Measurements from ENCODE around the gene FAM107B. TPM values are rescaled to one million over a fixed set of nuclear protein-coding genes. Genes with fewer than 3 reads are reported as not detected.

Gene FAM107B
- total RNA-seq, 1 experiment from 2014 or later, result 41.3 TPM

GRCh38 chr10:14535457-14536130, 239.1 kb downstream of the FAM107B start:
- no TSS peak for BruUV-seq (replicated peaks)
- ChIA-PET POLR2A (interaction anchor here (0.9 kb wide), 1 partner anchor 14 kb away, joined by 3 read pairs; no protein-coding TSS in a partner anchor), CTCF (interaction anchor here (0.6 to 7.1 kb wide), 10 partner anchors 9 to 301 kb away, joined by 3 to 102 read pairs (median 8); partner anchors contain the start of genes CDNF, HSPA14 and MSANTD7)
- intact Hi-C loops (cut with micrococcal nuclease), result loop anchor here (5.0 to 10.0 kb wide), 3 partner anchors 82 to 439 kb away; partner anchors contain the start of genes CDNF, HSPA14 and MSANTD7
- no peaks in the 10 kb centered on the region for H3K27me3 Mint-ChIP-seq (ENCODE audit: insufficient read depth, unreplicated experiment)
- no peaks in the 10 kb centered on the region for H3K4me1 Mint-ChIP-seq (ENCODE audit: insufficient read depth, unreplicated experiment)
- H3K9me3 Mint-ChIP-seq (ENCODE audit: unreplicated experiment), result no peaks in the 10 kb centered on the region
- TF ChIP-seq, protein P1, sequence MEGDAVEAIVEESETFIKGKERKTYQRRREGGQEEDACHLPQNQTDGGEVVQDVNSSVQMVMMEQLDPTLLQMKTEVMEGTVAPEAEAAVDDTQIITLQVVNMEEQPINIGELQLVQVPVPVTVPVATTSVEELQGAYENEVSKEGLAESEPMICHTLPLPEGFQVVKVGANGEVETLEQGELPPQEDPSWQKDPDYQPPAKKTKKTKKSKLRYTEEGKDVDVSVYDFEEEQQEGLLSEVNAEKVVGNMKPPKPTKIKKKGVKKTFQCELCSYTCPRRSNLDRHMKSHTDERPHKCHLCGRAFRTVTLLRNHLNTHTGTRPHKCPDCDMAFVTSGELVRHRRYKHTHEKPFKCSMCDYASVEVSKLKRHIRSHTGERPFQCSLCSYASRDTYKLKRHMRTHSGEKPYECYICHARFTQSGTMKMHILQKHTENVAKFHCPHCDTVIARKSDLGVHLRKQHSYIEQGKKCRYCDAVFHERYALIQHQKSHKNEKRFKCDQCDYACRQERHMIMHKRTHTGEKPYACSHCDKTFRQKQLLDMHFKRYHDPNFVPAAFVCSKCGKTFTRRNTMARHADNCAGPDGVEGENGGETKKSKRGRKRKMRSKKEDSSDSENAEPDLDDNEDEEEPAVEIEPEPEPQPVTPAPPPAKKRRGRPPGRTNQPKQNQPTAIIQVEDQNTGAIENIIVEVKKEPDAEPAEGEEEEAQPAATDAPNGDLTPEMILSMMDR (IDR thresholded peaks at IDR 0.05; ENCODE audit: unreplicated experiment), result no peak
- H3K36me3 Mint-ChIP-seq (ENCODE audit: insufficient read depth, unreplicated experiment), result peaks cover 4% of the 10 kb centered on the region
- no peak for DNase-seq (ENCODE audit: unreplicated experiment)
- H3K27ac Mint-ChIP-seq (ENCODE audit: low read depth, unreplicated experiment), result no peak overlapping the region
- H3K4me3 Mint-ChIP-seq (ENCODE audit: unreplicated experiment), result no peak overlapping the region

DNA sequence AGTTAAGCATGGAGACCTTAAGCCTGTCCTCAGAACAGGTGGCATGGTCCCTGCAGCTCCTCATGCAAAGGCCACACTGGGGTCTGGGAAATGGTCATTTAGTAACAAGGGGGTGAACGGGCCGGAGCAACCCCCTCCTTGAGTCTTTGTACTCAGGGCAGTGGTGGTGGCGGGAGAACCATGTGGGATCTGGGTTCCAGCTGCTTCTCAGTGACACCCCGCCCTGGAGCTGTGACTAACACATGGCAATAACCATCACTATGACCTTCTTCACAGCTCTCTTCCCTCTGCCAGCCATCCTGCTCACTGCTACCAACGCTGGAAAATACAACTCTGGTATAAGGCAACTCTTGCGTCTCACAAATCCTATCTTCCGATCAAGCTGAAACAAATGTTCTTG, 240.5 kb downstream of the FAM107B start:
- H3K27me3 Mint-ChIP-seq (ENCODE audit: insufficient read depth, unreplicated experiment), result no peaks in the 10 kb centered on the region
- no peak overlapping the region for H3K27ac Mint-ChIP-seq (ENCODE audit: low read depth, unreplicated experiment)
- ChIA-PET POLR2A (no interaction called here), CTCF (interaction anchor here (1.3 to 7.1 kb wide), 2 partner anchors 19 to 290 kb away, joined by 3 to 102 read pairs; no protein-coding TSS in a partner anchor)
- H3K9me3 Mint-ChIP-seq (ENCODE audit: unreplicated experiment), result no peaks in the 10 kb centered on the region
- no peaks in the 10 kb centered on the region for H3K4me1 Mint-ChIP-seq (ENCODE audit: insufficient read depth, unreplicated experiment)
- no peak for DNase-seq (ENCODE audit: unreplicated experiment)
- intact Hi-C loops (cut with micrococcal nuclease), result loop anchor here (10.0 kb wide), 1 partner anchor 441 kb away; no protein-coding TSS in a partner anchor
- no peaks in the 10 kb centered on the region for H3K36me3 Mint-ChIP-seq (ENCODE audit: insufficient read depth, unreplicated experiment)
- no peak overlapping the region for H3K4me3 Mint-ChIP-seq (ENCODE audit: unreplicated experiment)
- BruUV-seq (replicated peaks), result no TSS peak
- TF ChIP-seq, protein P1 (IDR thresholded peaks at IDR 0.05; ENCODE audit: unreplicated experiment), result no peak

DNA sequence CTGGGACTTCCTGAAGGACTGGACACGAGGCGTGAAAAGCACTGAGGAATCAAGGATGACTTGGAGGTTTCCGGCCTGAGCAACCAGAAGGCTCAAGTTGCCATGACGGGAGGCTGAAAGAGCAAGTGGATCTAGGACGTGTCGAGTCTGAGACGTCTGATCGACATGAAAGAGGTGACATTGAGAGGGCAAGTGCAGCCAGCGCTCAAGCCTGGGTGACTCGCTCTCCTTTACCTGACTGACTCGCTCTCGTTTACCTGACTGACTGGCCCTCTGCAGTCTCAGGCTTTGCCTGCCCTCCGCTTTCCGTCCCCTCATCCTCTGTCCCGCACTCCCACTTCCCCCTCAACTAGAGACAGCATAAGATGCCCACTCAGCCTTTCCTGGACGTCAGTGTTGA, 241.4 kb downstream of the FAM107B start:
- no peak for DNase-seq (ENCODE audit: unreplicated experiment)
- H3K27ac Mint-ChIP-seq (ENCODE audit: low read depth, unreplicated experiment), result no peak overlapping the region
- TF ChIP-seq, protein P1 (IDR thresholded peaks at IDR 0.05; ENCODE audit: unreplicated experiment), result no peak
- CTCF ChIA-PET, result interaction anchor here (7.1 kb wide), 1 partner anchor 290 kb away, joined by 102 read pairs; no protein-coding TSS in a partner anchor
- no peaks in the 10 kb centered on the region for H3K36me3 Mint-ChIP-seq (ENCODE audit: insufficient read depth, unreplicated experiment)
- intact Hi-C loops (cut with micrococcal nuclease), result loop anchor here (10.0 kb wide), 1 partner anchor 442 kb away; no protein-coding TSS in a partner anchor
- H3K4me1 Mint-ChIP-seq (ENCODE audit: insufficient read depth, unreplicated experiment), result no peaks in the 10 kb centered on the region
- no peaks in the 10 kb centered on the region for H3K27me3 Mint-ChIP-seq (ENCODE audit: insufficient read depth, unreplicated experiment)
- no TSS peak for BruUV-seq (replicated peaks)
- H3K9me3 Mint-ChIP-seq (ENCODE audit: unreplicated experiment), result no peaks in the 10 kb centered on the region
- POLR2A ChIA-PET, result no interaction called here
- H3K4me3 Mint-ChIP-seq (ENCODE audit: unreplicated experiment), result no peak overlapping the region

DNA sequence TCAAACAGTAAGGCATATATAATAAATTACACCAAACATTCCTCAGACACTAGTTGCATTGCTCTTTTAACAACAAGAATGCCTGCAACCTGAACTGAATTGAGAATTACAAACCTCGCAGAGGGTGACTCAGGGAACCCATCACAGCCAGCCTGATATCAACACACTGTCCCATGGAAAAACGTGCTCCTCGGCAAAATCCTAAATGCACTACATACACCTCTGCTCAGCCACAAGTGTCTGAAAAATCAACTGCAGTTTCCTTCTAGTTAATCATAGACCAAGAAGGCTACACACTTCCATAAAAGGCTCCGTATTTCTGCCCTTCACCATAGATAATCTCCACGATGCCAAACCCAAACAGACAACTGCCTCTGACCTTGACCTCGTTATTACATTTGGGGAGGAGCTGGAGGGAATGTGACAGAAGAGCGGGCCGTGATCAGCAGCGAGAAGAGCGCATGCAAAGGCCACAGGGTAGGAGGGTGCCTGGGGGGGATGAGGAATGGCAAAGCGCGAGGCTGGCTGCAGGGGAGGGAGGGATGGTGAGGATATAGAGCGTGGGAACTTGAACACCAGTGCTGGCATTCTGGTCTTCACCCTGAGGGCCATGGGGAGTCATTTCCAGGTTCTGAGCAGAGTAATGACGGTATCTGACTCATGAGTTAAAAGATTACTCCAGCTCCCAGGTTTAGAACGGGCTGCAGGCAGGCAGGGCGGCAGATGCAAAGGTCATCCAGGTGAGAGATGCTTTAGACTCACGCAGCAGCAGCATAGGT, 242.0 kb downstream of the FAM107B start:
- DNase-seq (ENCODE audit: unreplicated experiment), result peak; percentile 67
- H3K27ac Mint-ChIP-seq (ENCODE audit: low read depth, unreplicated experiment), result peak overlapping the region; percentile 10
- H3K27me3 Mint-ChIP-seq (ENCODE audit: insufficient read depth, unreplicated experiment), result no peaks in the 10 kb centered on the region
- H3K4me3 Mint-ChIP-seq (ENCODE audit: unreplicated experiment), result no peak overlapping the region
- H3K9me3 Mint-ChIP-seq (ENCODE audit: unreplicated experiment), result no peaks in the 10 kb centered on the region
- TF ChIP-seq, protein P1 (IDR thresholded peaks at IDR 0.05; ENCODE audit: unreplicated experiment), result no peak
- no peaks in the 10 kb centered on the region for H3K4me1 Mint-ChIP-seq (ENCODE audit: insufficient read depth, unreplicated experiment)
- no TSS peak for BruUV-seq (replicated peaks)
- no peaks in the 10 kb centered on the region for H3K36me3 Mint-ChIP-seq (ENCODE audit: insufficient read depth, unreplicated experiment)
- POLR2A ChIA-PET, result no interaction called here
- CTCF ChIA-PET, result interaction anchor here (7.1 kb wide), 1 partner anchor 291 kb away, joined by 102 read pairs; no protein-coding TSS in a partner anchor
- intact Hi-C loops (cut with micrococcal nuclease), result loop anchor here (10.0 kb wide), 1 partner anchor 442 kb away; no protein-coding TSS in a partner anchor
